Kidney epithelial cell (primary cell): ENCODE results near the gene ARL6IP1. TPM values are rescaled to one million over a fixed set of nuclear protein-coding genes. Genes with fewer than 3 reads are reported as not detected.
"Not testable (repeated sequence)": the region's sequence is repeated elsewhere in the genome, so short reads cannot be mapped to it uniquely, and the experiment has no call there.

ENCODE experiments used
- DNase-seq: peaks from one replicate; pipeline ENCODE4 v3.0.0-alpha.2; 2010; ENCODE audit warnings: low read depth
- H3K27me3 ChIP-seq: 2 replicates; pipeline ENCODE4 v1.6.0; 2011; ENCODE audit warnings: low read length; ENCODE audit not compliant: control insufficient read depth, insufficient read depth
- H3K36me3 ChIP-seq: 2 replicates; pipeline ENCODE4 v1.5.1; 2011; ENCODE audit warnings: low read length; ENCODE audit not compliant: control insufficient read depth, insufficient read depth
- H3K4me3 ChIP-seq: 2 replicates; pipeline ENCODE4 v1.5.1; 2011; ENCODE audit warnings: low read depth, mild to moderate bottlenecking, control low read depth, low read length
- CTCF ChIP-seq: IDR thresholded peaks from 2 replicates; pipeline ENCODE4 v1.5.1; 2011; ENCODE audit warnings: mild to moderate bottlenecking, moderate library complexity, low read length, control low read depth, inconsistent platforms; ENCODE audit not compliant: insufficient read depth, poor library complexity, severe bottlenecking
- total RNA-seq: library from RNA; depleted of rRNA; stranded (reverse); fragments of >200 nt; gene quantifications from 2 replicates; pipeline ENCODE4 v1.2.3, GENCODE V29; 2015

ARL6IP1 gene
- total RNA-seq, 1 donor from 2014 or later = 267 TPM

- no peak for TF ChIP-seq CTCF
- peaks cover 7% of the 10 kb centered on the region for H3K36me3 ChIP-seq
- DNase-seq = no peak
- H3K27me3 ChIP-seq = no peaks in the 10 kb centered on the region
- no peak overlapping the region for H3K4me3 ChIP-seq
Measured at GRCh38 chr16:18784917-18785623, 16.3 kb downstream of the ARL6IP1 start.

- H3K36me3 ChIP-seq = peaks cover 6% of the 10 kb centered on the region
- TF ChIP-seq CTCF = no peak
- no peaks in the 10 kb centered on the region for H3K27me3 ChIP-seq
- H3K4me3 ChIP-seq = no peak overlapping the region
- no peak for DNase-seq
Measured at GRCh38 chr16:18783430-18784341, 17.7 kb downstream of the ARL6IP1 start.

DNA sequence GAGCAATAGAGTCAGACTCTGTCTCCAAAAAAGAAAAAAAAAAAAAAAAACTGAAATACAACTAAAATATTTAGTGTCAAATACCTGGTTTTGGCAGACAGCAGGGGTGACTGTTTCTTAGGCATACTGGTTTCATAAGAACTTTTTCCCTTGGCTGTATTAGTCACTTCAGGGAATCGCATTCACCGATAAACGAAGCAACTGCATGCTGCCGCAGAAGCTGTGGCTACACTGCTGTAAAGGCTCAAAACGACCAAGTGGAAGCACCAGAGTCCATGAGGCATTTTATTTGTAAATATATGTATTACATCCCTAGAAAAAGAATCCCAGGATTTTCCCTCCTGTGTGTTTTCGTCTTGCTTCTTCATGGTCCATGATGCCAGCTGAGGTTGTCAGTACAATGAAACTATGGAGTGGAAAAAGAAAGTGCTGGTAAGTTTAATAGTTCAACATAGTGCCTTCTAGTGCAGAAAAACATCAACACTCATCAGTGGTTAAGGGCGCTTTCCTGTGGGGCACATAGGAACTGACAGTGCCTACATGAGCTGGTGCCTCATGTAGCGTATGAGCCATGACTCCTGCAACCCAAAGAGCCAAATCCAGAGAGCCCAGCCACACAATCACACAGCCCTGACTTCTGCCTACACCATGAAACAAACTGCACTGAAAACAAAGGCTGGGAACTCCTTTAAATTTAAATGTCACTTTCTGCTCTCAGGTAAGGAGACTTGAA, 18.5 kb downstream of the ARL6IP1 start:
- Histone ChIP-seq H3K4me3 (no peak overlapping the region), H3K27me3 (no peaks in the 10 kb centered on the region), H3K36me3 (peaks cover 3% of the 10 kb centered on the region)
- no peak for DNase-seq
- no peak for TF ChIP-seq CTCF

DNA sequence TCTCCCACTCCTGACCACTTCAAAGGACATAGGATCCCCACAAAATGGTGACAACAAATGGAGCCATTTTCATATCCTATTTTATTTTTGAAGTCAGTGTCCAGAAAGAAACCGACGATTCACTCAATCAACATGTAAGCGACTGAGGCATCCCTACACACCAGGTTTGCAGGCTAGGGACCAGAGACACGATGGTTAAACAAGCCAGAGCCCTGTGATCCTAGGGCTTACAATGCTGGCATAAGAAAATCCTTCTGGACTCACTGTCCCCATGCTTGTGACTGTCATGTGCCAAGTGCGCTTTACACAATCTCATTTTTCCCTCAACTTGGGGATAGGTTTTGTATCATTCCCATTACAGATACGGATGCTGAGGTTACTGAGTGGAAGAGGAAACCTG, 20.1 kb downstream of the ARL6IP1 start:
- H3K36me3 ChIP-seq, H3K4me3 ChIP-seq, DNase-seq, H3K27me3 ChIP-seq: not testable (repeated sequence)

- H3K27me3 ChIP-seq, DNase-seq, H3K36me3 ChIP-seq, H3K4me3 ChIP-seq: not testable (repeated sequence)
Measured at GRCh38 chr16:18780460-18781026, 20.8 kb downstream of the ARL6IP1 start.

DNA sequence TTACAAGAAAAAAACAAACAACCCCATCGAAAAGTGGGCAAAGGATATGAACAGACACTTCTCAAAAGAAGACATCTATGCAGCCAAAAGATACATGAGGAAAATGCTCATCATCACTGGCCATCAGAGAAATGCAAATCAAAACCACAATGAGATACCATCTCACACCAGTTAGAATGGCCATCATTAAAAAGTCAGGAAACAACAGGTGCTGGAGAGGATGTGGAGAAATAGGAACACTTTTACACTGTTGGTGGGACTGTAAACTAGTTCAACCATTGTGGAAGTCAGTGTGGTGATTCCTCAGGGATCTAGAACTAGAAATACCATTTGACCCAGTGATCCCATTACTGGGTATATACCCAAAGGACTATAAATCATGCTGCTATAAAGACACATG, 23.7 kb downstream of the ARL6IP1 start:
- H3K4me3 ChIP-seq, DNase-seq, H3K27me3 ChIP-seq, H3K36me3 ChIP-seq: not testable (repeated sequence)

DNA sequence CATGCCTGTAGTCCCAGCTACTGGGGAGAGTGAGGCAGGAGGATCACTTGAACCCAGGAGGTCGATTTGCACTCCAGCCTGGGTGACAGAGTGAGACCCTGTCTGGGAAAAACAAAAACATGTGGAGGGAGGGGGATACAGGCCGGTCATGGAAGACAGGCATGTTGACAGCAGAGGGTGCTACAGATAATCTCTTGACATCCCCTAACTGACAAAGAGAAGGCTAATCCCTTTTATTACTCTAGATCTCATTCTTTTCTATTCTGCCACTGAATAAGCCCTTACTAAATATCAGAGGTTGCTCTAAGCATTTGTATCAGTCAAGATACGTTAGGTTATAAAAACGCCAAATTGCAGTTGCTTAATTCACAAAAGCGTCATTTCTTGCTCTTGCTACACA, 25.0 kb downstream of the ARL6IP1 start:
- H3K27me3 ChIP-seq, DNase-seq, H3K36me3 ChIP-seq, H3K4me3 ChIP-seq: not testable (repeated sequence)

GRCh38 chr16:18774651-18775050, 26.7 kb downstream of the ARL6IP1 start:
- H3K4me3 ChIP-seq, H3K27me3 ChIP-seq, H3K36me3 ChIP-seq, DNase-seq: not testable (repeated sequence)

DNA sequence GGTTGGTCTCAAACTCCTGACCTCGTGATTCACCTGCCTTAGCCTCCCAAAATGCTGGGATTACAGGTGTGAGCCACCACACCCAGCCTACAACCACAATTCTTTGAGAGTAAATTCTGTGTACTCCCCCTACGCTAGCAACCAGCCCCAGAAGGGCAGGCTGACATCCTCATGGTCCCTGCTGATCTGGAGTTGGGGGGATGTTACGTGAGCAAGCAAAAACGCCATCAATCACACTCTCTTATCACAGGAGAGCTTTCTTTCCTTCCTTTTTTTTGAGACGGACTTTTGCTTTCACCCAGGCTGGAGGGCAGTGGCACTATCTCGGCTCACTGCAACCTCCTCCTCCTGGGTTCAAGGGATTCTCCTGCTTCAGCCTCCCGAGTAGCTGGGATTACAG, 29.2 kb downstream of the ARL6IP1 start:
- not testable (repeated sequence) for DNase-seq, H3K27me3 ChIP-seq, H3K36me3 ChIP-seq, H3K4me3 ChIP-seq

DNA sequence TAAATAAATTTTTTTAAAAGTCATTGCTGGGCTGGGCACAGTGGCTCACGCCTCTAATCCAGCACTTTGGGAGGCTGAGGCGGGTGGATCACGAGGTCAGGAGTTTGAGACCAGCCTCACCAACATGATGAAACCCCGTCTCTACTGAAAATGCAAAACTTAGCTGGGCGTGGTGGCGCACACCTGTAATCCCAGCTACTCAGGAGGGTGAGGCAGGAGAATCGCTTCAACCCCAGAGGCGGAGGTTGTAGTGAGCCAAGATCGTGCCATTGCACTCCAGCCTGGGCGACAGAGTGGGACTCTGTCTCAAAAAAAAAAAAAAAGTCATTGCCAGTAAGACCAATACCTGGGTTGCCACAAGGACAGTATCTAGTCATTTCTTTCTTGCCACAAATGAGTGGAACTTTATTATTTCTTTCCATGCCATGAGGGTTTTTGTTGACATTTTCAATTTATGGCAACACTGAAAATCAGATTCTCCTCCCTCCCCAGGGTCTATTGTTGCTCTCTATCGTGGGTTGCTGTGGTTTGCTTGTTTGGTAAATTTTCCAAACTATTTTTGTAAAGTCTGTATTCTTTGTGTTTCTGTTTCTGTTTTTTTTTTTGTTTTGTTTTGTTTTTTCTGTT, 30.9 kb downstream of the ARL6IP1 start:
- H3K4me3 ChIP-seq, H3K36me3 ChIP-seq, DNase-seq, H3K27me3 ChIP-seq: not testable (repeated sequence)
